Right cardiac atrium (tissue), 5 donors: ENCODE results near the gene LRRIQ3. TPM values are rescaled to one million over a fixed set of nuclear protein-coding genes. Genes with fewer than 3 reads are reported as not detected.

Experiments
- ATAC-seq, 2 donors: fragments of 200-7000 bp; cut with Tn5 transposase; one replicate each; pipeline versions ENCODE4 v1.8.0 to v1.9.1; 2020; ENCODE audit warnings: moderate library complexity in 2 of 2, mild to moderate bottlenecking in 1 of 2
- DNase-seq, 3 donors: peaks; one replicate each; pipeline ENCODE4 v3.0.0-alpha.2; 2020
- H3K27ac ChIP-seq: one replicate; pipeline ENCODE4 v1.5.1; 2013; ENCODE audit warnings: mild to moderate bottlenecking, low read length, control low read depth, moderate library complexity
- H3K27me3 ChIP-seq: one replicate; pipeline ENCODE4 v1.6.1; 2013; ENCODE audit not compliant: control insufficient read depth, insufficient read depth
- H3K4me1 ChIP-seq: one replicate; pipeline ENCODE4 v1.6.1; 2013; ENCODE audit warnings: low read length; ENCODE audit not compliant: control insufficient read depth, insufficient read depth
- H3K4me3 ChIP-seq: one replicate; pipeline ENCODE4 v1.5.1; 2013; ENCODE audit warnings: low read length, control low read depth
- H3K9me3 ChIP-seq: one replicate; pipeline ENCODE4 v1.6.1; 2013; ENCODE audit warnings: low read length; ENCODE audit not compliant: control insufficient read depth
- WGBS: extraction: QIAGEN DNeasy Blood & Tissue Kit; methylation state at CpG from one replicate; pipeline ENCODE4 v1.1.7; 2013; 5-methylcytosine and 5-hydroxymethylcytosine counted together
- intact Hi-C, 4 donors: fragments of 100-400 bp; cut with DNase I; formaldehyde crosslinking; loops; one replicate each; pipeline versions ENCODE4 v1.11.0 to v1.14.0; 2022 to 2023
- long read RNA-seq, 4 donors: library from polyadenylated mRNA; unstranded; transcript quantifications; one replicate each; pipeline ENCODE4 v2.0.0, GENCODE V29; 2020 to 2021
- polyA plus RNA-seq: library from polyadenylated mRNA; stranded (reverse); fragments of 200-250 nt; gene quantifications from one replicate; pipeline ENCODE4 v1.2.3, GENCODE V29; 2013
- total RNA-seq, 4 donors: library from RNA; stranded (reverse); fragmentation: NEBNext Ultra II Directional; extraction: Animal tissue kit (Norgen Biotek cat#: 25700); gene quantifications; one replicate each; pipeline ENCODE4 v1.2.1, GENCODE V29; 2021
- donor health status: healthy with polysubstance abuse.
- donor health status: DM: no; HTN: yes; CAD: no.
- donor health status: DM: no; HTN: no; CAD: no.
- donor health status: DM: no; HTN: yes; CAD: no; lungs with severe emphysema.
- donor health status: DM: yes; HTN: yes; CAD: no.

LRRIQ3 gene, protein sequence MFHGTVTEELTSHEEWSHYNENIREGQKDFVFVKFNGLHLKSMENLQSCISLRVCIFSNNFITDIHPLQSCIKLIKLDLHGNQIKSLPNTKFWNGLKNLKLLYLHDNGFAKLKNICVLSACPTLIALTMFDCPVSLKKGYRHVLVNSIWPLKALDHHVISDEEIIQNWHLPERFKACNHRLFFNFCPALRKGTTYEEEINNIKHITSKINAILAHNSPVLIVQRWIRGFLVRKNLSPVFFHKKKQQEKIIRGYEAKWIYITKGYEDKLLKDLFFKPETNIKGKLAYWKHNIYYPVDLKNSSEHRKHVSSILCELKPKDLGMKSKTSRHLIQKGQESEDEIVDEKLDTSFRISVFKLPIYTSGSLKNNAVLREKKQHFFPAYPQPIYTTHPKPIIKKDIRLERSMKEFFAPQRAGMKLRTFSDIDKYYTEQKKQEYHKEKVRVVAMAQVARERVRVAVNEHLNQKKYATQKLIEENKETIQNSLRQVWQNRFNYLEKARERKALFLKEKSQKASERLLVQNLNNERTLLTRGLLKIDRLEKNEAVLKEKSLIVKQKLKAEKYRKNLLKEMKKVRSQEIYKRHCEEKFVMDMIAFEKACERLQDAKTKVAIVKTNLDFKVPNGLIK
- total RNA-seq (1 to 10 TPM in 1 of 4 donors, under 1 TPM in 3; 0.19 to 1.3 (median 0.84) TPM), polyA plus RNA-seq (0.36 TPM)
- long read RNA-seq, donor 1, partial matches to known transcripts: 6 of 6 reads
- long read RNA-seq, donor 1, other reads (novel, unspliced or antisense): 0 of 6 reads
- long read RNA-seq, donor 2, partial matches to known transcripts: 2 of 2 reads
- long read RNA-seq, donor 2, other reads (novel, unspliced or antisense): 0 of 2 reads
- long read RNA-seq, donor 3, partial matches to known transcripts: 2 of 3 reads
- long read RNA-seq, donor 3, other reads (novel, unspliced or antisense): 1 of 3 reads
- long read RNA-seq, donor 4, partial matches to known transcripts: 2 of 3 reads
- long read RNA-seq, donor 4, other reads (novel, unspliced or antisense): 1 of 3 reads

DNA sequence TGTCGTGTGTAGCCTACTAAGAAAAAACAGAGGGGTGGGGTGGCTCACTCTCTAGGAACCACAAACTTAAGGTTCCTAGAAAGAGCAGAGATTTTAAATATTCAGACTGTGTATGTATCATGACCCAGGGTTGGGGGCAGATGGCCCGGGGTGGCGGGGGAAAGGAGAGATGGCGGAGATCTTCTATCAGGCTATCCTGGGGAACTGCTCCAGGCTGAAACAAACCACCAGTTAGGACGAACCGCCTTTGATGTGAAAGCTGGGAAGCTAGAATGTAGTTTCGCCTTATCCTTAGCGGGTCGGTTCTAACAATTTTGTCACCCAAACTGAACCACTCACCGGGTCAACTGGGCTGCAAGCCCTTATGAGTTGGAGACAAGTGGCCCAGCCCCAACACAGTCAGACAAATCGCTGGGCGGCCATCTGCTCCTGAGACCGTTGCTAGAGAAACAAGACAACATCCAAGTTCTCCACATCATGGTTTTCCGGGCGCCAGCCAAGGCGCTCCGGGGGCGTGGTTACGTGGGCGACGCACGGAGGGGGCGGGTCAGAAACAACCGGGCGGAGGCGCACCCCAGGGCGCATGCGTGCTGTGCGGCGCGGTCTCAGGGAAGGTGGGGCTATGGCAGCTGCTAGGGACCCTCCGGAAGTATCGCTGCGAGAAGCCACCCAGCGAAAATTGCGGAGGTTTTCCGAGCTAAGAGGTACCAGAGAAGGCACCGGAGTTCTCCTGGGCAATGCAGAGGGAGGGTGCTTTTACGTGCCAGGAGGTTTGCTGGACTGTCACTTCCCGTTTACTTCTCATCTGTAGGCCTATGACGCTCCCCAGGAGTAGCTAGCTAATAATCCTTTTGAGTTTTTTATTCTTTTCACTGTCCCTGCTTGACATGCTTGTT is at the start of gene LRRIQ3, which contains the start of gene FPGT:
LRRIQ3 (minus strand) TSS at position 520 of the 896 bp plus-strand sequence. CDS start 14,492 bp downstream, outside the sequence.
FPGT (plus strand) TSS at position 586 of the 896 bp plus-strand sequence; CDS start at position 623, 37 bp downstream.
- peak; percentile 96 to 99 (median 98) for DNase-seq
- Histone ChIP-seq H3K9me3 (no peaks in the 10 kb centered on the region), H3K4me3 (peak within 1 kb of the TSS; percentile 96), H3K4me1 (no peaks in the 10 kb centered on the region), H3K27me3 (no peaks in the 10 kb centered on the region), H3K27ac (peak within 1 kb of the TSS; percentile 99)
- 3% methylated on average over 41 of the region's 41 CpGs for WGBS
- intact Hi-C loops: no loop called here
- peak; percentile 100 for ATAC-seq

DNA sequence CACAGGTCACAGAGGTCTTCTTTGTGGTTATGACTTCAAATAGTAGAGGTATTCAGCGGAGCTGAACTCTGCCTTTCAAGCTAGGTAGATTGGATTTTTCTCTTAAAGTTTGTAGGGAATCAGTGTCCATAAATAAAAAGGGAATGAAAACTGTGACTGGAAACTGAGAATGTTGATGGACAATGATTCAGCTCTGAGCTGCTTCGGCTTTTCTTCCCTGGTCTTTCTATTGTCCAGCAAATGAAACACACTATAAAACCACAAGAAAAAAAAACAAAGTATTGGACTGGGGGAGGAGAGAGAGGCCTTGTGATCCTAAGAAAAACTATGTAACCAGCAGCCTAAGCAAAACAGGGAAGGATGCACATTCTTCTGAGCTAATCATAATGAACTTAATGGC is 48.3 kb upstream of the LRRIQ3 start:
- no peak for DNase-seq

GRCh38 chr1:74245168-74245772 is 47.3 kb upstream of the LRRIQ3 start:
- no peak for DNase-seq
- no peak overlapping the region for H3K4me3 ChIP-seq
- no peaks in the 10 kb centered on the region for H3K4me1 ChIP-seq
- intact Hi-C loops: no loop called here
- peak in 1 of 2 donors; percentile 64 for ATAC-seq
- H3K27me3 ChIP-seq: no peaks in the 10 kb centered on the region
- peak overlapping the region; percentile 48 for H3K27ac ChIP-seq
- WGBS: 8% methylated on average over 2 of the region's 2 CpGs
- H3K9me3 ChIP-seq: no peaks in the 10 kb centered on the region

More for the DNA sequence above, 48.3 kb upstream of the LRRIQ3 start:
- Histone ChIP-seq H3K27ac (no peak overlapping the region), H3K27me3 (no peaks in the 10 kb centered on the region), H3K4me3 (no peak overlapping the region), H3K4me1 (no peaks in the 10 kb centered on the region), H3K9me3 (no peaks in the 10 kb centered on the region)
- 88% methylated on average over 2 of the region's 2 CpGs for WGBS
- intact Hi-C loops: no loop called here
- no peak for ATAC-seq

GRCh38 chr1:74237787-74238186 is 39.8 kb upstream of the LRRIQ3 start:
- Histone ChIP-seq H3K9me3 (no peaks in the 10 kb centered on the region), H3K4me1 (no peaks in the 10 kb centered on the region), H3K27me3 (no peaks in the 10 kb centered on the region), H3K27ac (no peak overlapping the region), H3K4me3 (peak overlapping the region; percentile 40)
- no peak for DNase-seq
- 64% methylated on average over 4 of the region's 4 CpGs for WGBS
- no peak for ATAC-seq
- intact Hi-C loops: no loop called here

- ATAC-seq: peak in 1 of 2 donors; percentile 51
- Histone ChIP-seq H3K27ac (no peak overlapping the region), H3K4me3 (peak overlapping the region; percentile 74), H3K9me3 (no peaks in the 10 kb centered on the region), H3K27me3 (no peaks in the 10 kb centered on the region), H3K4me1 (no peaks in the 10 kb centered on the region)
- 60% methylated on average over 1 of the region's 1 CpG for WGBS
- no peak for DNase-seq
- intact Hi-C loops: no loop called here
Observed at GRCh38 chr1:74237035-74237434, 39.1 kb upstream of the LRRIQ3 start.

- ATAC-seq (peak in 1 of 2 donors; percentile 31), DNase-seq (no peak)
- H3K27ac ChIP-seq: no peak overlapping the region
- WGBS: 61% methylated on average over 3 of the region's 3 CpGs
- H3K9me3 ChIP-seq: no peaks in the 10 kb centered on the region
- no peaks in the 10 kb centered on the region for H3K27me3 ChIP-seq
- peak overlapping the region; percentile 74 for H3K4me3 ChIP-seq
- H3K4me1 ChIP-seq: no peaks in the 10 kb centered on the region
- intact Hi-C loops: no loop called here
Observed at GRCh38 chr1:74236440-74236839, 38.5 kb upstream of the LRRIQ3 start.

DNA sequence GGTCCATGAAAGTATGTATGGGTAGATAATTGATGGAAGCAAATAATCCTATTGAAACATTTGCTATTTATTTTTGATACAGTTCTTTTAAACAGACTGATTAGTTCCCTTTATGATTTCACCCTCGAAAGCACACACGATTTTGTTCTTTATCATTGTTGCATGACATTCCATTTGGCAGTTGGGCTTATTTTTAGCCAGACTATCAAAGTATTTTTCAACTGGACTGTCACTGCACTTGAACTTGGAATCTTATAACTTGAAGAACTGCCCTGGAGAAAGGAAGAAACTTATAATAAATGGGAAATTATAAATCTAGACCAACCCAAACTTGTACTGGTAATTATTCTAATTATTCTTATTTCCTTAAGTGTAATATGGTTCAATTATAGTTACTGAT is 37.2 kb upstream of the LRRIQ3 start, which contains the start of gene TNNI3K:
TNNI3K (plus strand) TSS at position 235 of the 400 bp plus-strand sequence; CDS start at position 300, 65 bp downstream.
- no peaks in the 10 kb centered on the region for H3K4me1 ChIP-seq
- DNase-seq: no peak
- no peak within 1 kb of the TSS for H3K27ac ChIP-seq
- no peak for ATAC-seq
- no peaks in the 10 kb centered on the region for H3K27me3 ChIP-seq
- no peaks in the 10 kb centered on the region for H3K9me3 ChIP-seq
- WGBS: 28% methylated on average over 2 of the region's 2 CpGs
- intact Hi-C loops: no loop called here
- peak within 1 kb of the TSS; percentile 74 for H3K4me3 ChIP-seq

GRCh38 chr1:74223453-74223852 is 25.5 kb upstream of the LRRIQ3 start:
- 76% methylated on average over 3 of the region's 3 CpGs for WGBS
- ATAC-seq: no peak
- Histone ChIP-seq H3K27ac (no peak overlapping the region), H3K27me3 (no peaks in the 10 kb centered on the region), H3K4me3 (no peak overlapping the region), H3K4me1 (no peaks in the 10 kb centered on the region), H3K9me3 (no peaks in the 10 kb centered on the region)
- intact Hi-C loops: no loop called here
- DNase-seq: no peak

- WGBS: 96% methylated on average over 5 of the region's 5 CpGs
- Histone ChIP-seq H3K4me1 (no peaks in the 10 kb centered on the region), H3K27me3 (no peaks in the 10 kb centered on the region), H3K9me3 (no peaks in the 10 kb centered on the region), H3K4me3 (no peak overlapping the region), H3K27ac (no peak overlapping the region)
- intact Hi-C loops: no loop called here
- no peak for ATAC-seq
- DNase-seq: peak in 1 of 3 donors; percentile 30
Observed at GRCh38 chr1:74222701-74223100, 24.7 kb upstream of the LRRIQ3 start.

DNA sequence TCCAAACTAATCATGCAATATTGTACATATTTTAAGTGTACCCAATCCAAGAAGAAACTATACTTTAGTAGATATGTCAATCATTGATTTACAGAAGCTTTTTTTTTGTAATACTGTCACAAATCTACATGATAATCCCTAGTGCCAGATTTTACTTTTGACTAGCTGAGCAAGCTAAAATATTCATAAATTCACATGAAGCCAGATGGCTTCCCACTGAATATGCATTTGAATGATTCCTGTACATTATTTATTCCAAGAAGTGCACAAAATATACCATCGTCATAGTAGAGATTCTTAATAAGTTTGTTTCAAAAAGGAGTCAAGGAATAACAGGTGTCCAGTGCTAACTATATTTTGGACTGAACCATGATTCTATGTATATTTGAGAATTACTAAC is 17.3 kb upstream of the LRRIQ3 start:
- Histone ChIP-seq H3K27me3 (no peaks in the 10 kb centered on the region), H3K9me3 (no peaks in the 10 kb centered on the region), H3K4me1 (no peaks in the 10 kb centered on the region), H3K27ac (no peak overlapping the region), H3K4me3 (no peak overlapping the region)
- 95% methylated on average over 1 of the region's 1 CpG for WGBS
- ATAC-seq (no peak), DNase-seq (no peak)
- intact Hi-C loops: no loop called here
